ENCODE measurements around the gene GBF1. TPM values are rescaled to one million over a fixed set of nuclear protein-coding genes. Genes with fewer than 3 reads are reported as not detected.
A peak's percentile ranks its signal among the peaks of the same experiment; 100 is the strongest.

Gene GBF1
- total RNA-seq, 1 experiment from 2014 or later: 23.7 TPM

DNA sequence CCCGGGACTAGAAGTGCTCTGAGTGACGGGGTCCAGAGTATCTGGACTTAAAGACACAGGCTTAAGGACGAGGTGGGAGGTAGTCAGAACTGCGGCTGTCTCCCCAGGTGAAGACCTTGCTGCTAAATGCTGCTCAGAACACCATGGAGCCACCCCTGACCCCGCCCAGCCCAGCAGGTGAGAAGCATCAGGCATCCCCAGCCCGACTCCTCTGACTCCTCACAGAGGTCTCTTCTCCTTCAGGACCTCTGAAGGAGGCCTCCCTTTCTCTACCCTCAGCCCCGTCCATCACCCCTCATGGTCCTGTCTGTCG, 156.0 kb downstream of the GBF1 start:
- no peak overlapping the region for H2BK15ac ChIP-seq (ENCODE audit: low read depth, low read length)
- H3K4me1 Mint-ChIP-seq: peaks cover 6 to 18% of the 10 kb centered on the region in 2 experiments
- peak overlapping the region in 1 of 3 experiments; percentile 59; a peak in 1 of 7 replicates for H3K27ac Mint-ChIP-seq
- no peaks in the 10 kb centered on the region for H3K79me1 ChIP-seq (ENCODE audit: insufficient read depth, low read depth, low read length, poor library complexity, severe bottlenecking)
- peaks cover 1 to 31% (median 19%) of the 10 kb centered on the region in 3 experiments; a peak in 5 of 7 replicates for H3K36me3 Mint-ChIP-seq (ENCODE audit: insufficient read depth in 1 of 3, low read depth in 3 of 3)
- H4K8ac ChIP-seq (replicated peaks; ENCODE audit: insufficient read length, low read depth, low read length): no peak overlapping the region
- H4K91ac ChIP-seq (ENCODE audit: insufficient read length, low read depth, low read length): no peak overlapping the region
- H3T11ph ChIP-seq (ENCODE audit: low read length): no peak overlapping the region
- no peak overlapping the region for H4K5ac ChIP-seq (ENCODE audit: insufficient read length, low read depth, low read length)
- no peak overlapping the region for H2BK20ac ChIP-seq (ENCODE audit: low read depth, low read length, poor library complexity, severe bottlenecking)
- H3K18ac ChIP-seq (ENCODE audit: insufficient read length, low read depth, low read length): no peak overlapping the region
- H3K4me3 Mint-ChIP-seq: no peak overlapping the region; a peak in 1 of 5 replicates
- no peak overlapping the region for H3K23ac ChIP-seq (ENCODE audit: insufficient read length, low read depth, low read length)
- no peak overlapping the region for H3K14ac ChIP-seq (ENCODE audit: insufficient read depth, low read length)
- H2AK5ac ChIP-seq (ENCODE audit: insufficient read length, low read length): no peak overlapping the region
- H2BK12ac ChIP-seq (ENCODE audit: insufficient read length, low read depth, low read length): no peak overlapping the region
- no peak overlapping the region for H2BK5ac ChIP-seq (ENCODE audit: insufficient read length, low read length)
- no CpG with 5 or more reads among the region's 8 CpGs for WGBS (ENCODE audit: extremely low coverage, insufficient read length, low lambda C conversion rate)
- no peaks in the 10 kb centered on the region for H3K27me3 ChIP-seq (ENCODE audit: insufficient read depth, low read length)
- H3K23me2 ChIP-seq (ENCODE audit: insufficient read length, low read depth, low read length, poor library complexity, severe bottlenecking): no peaks in the 10 kb centered on the region
- H3K79me2 ChIP-seq (ENCODE audit: insufficient read depth, low read length): no peaks in the 10 kb centered on the region
- no peak overlapping the region for H3K56ac ChIP-seq (ENCODE audit: insufficient read length, low read depth, low read length)
- no peaks in the 10 kb centered on the region for H4K20me1 ChIP-seq (ENCODE audit: control insufficient read depth, insufficient read depth, insufficient read length)
- H3K9me3 ChIP-seq (ENCODE audit: control insufficient read depth, low read depth, low read length): no peaks in the 10 kb centered on the region
- H3K9ac ChIP-seq (ENCODE audit: extremely low read depth, insufficient read length, low read length): no peak overlapping the region
- no peak for DNase-seq
- TF ChIP-seq, protein P1, sequence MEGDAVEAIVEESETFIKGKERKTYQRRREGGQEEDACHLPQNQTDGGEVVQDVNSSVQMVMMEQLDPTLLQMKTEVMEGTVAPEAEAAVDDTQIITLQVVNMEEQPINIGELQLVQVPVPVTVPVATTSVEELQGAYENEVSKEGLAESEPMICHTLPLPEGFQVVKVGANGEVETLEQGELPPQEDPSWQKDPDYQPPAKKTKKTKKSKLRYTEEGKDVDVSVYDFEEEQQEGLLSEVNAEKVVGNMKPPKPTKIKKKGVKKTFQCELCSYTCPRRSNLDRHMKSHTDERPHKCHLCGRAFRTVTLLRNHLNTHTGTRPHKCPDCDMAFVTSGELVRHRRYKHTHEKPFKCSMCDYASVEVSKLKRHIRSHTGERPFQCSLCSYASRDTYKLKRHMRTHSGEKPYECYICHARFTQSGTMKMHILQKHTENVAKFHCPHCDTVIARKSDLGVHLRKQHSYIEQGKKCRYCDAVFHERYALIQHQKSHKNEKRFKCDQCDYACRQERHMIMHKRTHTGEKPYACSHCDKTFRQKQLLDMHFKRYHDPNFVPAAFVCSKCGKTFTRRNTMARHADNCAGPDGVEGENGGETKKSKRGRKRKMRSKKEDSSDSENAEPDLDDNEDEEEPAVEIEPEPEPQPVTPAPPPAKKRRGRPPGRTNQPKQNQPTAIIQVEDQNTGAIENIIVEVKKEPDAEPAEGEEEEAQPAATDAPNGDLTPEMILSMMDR (conservative IDR thresholded peaks at IDR 0.05): no peak
- no peaks in the 10 kb centered on the region for H3K9me3 Mint-ChIP-seq
- no peak overlapping the region for H2AFZ ChIP-seq (ENCODE audit: low read length)
- no peak overlapping the region for H3K4me2 ChIP-seq (ENCODE audit: insufficient read depth, insufficient read length, low read length)
- no peak overlapping the region for H3K4ac ChIP-seq (ENCODE audit: low read depth, low read length)
- no peak overlapping the region for H3K27ac ChIP-seq (ENCODE audit: insufficient read length, low read depth, low read length)
- no peak overlapping the region for H2BK120ac ChIP-seq (ENCODE audit: low read depth, low read length, poor library complexity, severe bottlenecking)
- H3K4me1 ChIP-seq (ENCODE audit: insufficient read depth, low read length): no peaks in the 10 kb centered on the region
- peaks cover 46% of the 10 kb centered on the region for H3K27me3 Mint-ChIP-seq (ENCODE audit: low read depth)
